Esophagus muscularis mucosa (tissue), 4 donors: ENCODE measurements around the gene MINK1. TPM values are rescaled to one million over a fixed set of nuclear protein-coding genes. Genes with fewer than 3 reads are reported as not detected.
"Not testable (repeated sequence)": the region's sequence is repeated elsewhere in the genome, so short reads cannot be mapped to it uniquely, and the experiment has no call there.

Experiments
- DNase-seq: peaks from one replicate; pipeline ENCODE4 v3.0.0-alpha.2; 2017; ENCODE audit errors: extremely low spot score
- H3K27ac ChIP-seq, 4 donors: fragments of 200-600 bp; sonication (generic); replicated peaks in 1 of 4; 1 replicate in 3 of 4; 2 replicates in 1 of 4; pipeline ENCODE4 v1.5.1; 2016 to 2019; ENCODE audit warnings: mild to moderate bottlenecking in 1 of 4
- H3K27me3 ChIP-seq, 4 donors: fragments of 200-600 bp; sonication (generic); one replicate each; pipeline versions ENCODE4 v1.5.1 to v1.6.0; 2016 to 2019
- H3K36me3 ChIP-seq, 4 donors: fragments of 200-600 bp; sonication (generic); one replicate each; pipeline ENCODE4 v1.5.1; 2016 to 2019
- H3K4me1 ChIP-seq, 4 donors: fragments of 200-600 bp; sonication (generic); one replicate each; pipeline ENCODE4 v1.5.1; 2016 to 2019
- H3K4me3 ChIP-seq, 4 donors: fragments of 200-600 bp; sonication (generic); 1 replicate in 2 of 4; 2 replicates in 2 of 4; pipeline ENCODE4 v1.5.1; 2016 to 2019; ENCODE audit warnings: mild to moderate bottlenecking in 4 of 4, moderate library complexity in 1 of 4
- H3K9me3 ChIP-seq, 4 donors: fragments of 200-600 bp; sonication (generic); 1 replicate in 3 of 4; 2 replicates in 1 of 4; pipeline ENCODE4 v1.5.1; 2016 to 2019
- CTCF ChIP-seq, 3 experiments: fragments of 200-600 bp in 2 of 3; fragments of 450-650 bp in 1 of 3; sonication (generic) in 2 of 3; IDR thresholded peaks; one replicate each; pipeline ENCODE4 v1.5.1; 2017 to 2019; ENCODE audit warnings: antibody characterized with exemption in 3 of 3, mild to moderate bottlenecking in 2 of 3, moderate library complexity in 1 of 3
- EP300 ChIP-seq: sonication (generic); formaldehyde crosslinking; IDR thresholded peaks from one replicate; pipeline ENCODE4 v1.6.1; 2017; ENCODE audit warnings: antibody characterized with exemption
- POLR2A ChIP-seq: fragments of 450-650 bp; IDR thresholded peaks from one replicate; pipeline ENCODE4 v1.6.1; 2017; ENCODE audit warnings: antibody characterized with exemption, moderate library complexity, mild to moderate bottlenecking, low read depth
- POLR2AphosphoS5 ChIP-seq, 2 donors: sonication (generic); formaldehyde crosslinking; IDR thresholded peaks; one replicate each; pipeline ENCODE4 v1.6.1; 2017; ENCODE audit warnings: antibody characterized with exemption in 2 of 2
- WGBS: methylation state at CpG from one replicate; pipeline ENCODE4 v1.1.5; 2018; 5-methylcytosine and 5-hydroxymethylcytosine counted together
- intact Hi-C: fragments of 100-400 bp; cut with DNase I; formaldehyde crosslinking; loops from one replicate; pipeline ENCODE4 v1.15.1; 2023
- total RNA-seq, 4 donors: library from RNA; depleted of rRNA; stranded (reverse); fragments of >200 nt; gene quantifications; one replicate each; pipeline versions ENCODE4 v1.1.0 to v1.2.1, GENCODE V29; 2016

MINK1 gene
- total RNA-seq, 4 donors from 2014 or later, result 28.8 to 55.2 (median 38.8) TPM

- H3K4me1 ChIP-seq, result no peaks in the 10 kb centered on the region
- WGBS, result 98% methylated on average over 13 of the region's 13 CpGs
- intact Hi-C loops, result no loop called here
- TF ChIP-seq CTCF (IDR thresholded peaks at IDR 0.05), result no peak
- no peak for TF ChIP-seq EP300
- no peak for TF ChIP-seq POLR2A
- TF ChIP-seq POLR2AphosphoS5 (IDR thresholded peaks at IDR 0.05), result no peak
- DNase-seq, result no peak
- H3K4me3 ChIP-seq, result no peak overlapping the region
- no peaks in the 10 kb centered on the region for H3K27me3 ChIP-seq
- H3K36me3 ChIP-seq, result peaks cover 16 to 77% (median 56%) of the 10 kb centered on the region in 4 donors
- no peak overlapping the region for H3K27ac ChIP-seq
- no peaks in the 10 kb centered on the region for H3K9me3 ChIP-seq
Observed at GRCh38 chr17:4816826-4817225, 16.3 kb upstream of the MINK1 start.

GRCh38 chr17:4818276-4818675 is 14.9 kb upstream of the MINK1 start:
- no peak for DNase-seq
- 83% methylated on average over 12 of the region's 12 CpGs for WGBS

GRCh38 chr17:4822835-4823234 is 10.3 kb upstream of the MINK1 start:
- DNase-seq, result no peak
- intact Hi-C loops, result no loop called here
- H3K9me3 ChIP-seq, result no peaks in the 10 kb centered on the region
- TF ChIP-seq POLR2AphosphoS5 (IDR thresholded peaks at IDR 0.05), result no peak
- no peak for TF ChIP-seq POLR2A
- no peaks in the 10 kb centered on the region for H3K4me1 ChIP-seq
- no peak overlapping the region for H3K4me3 ChIP-seq
- no peak overlapping the region for H3K27ac ChIP-seq
- no CpG with 5 or more reads among the region's 3 CpGs for WGBS
- H3K36me3 ChIP-seq, result peaks cover 0 to 60% (median 45%) of the 10 kb centered on the region in 4 donors
- H3K27me3 ChIP-seq, result no peaks in the 10 kb centered on the region

More at GRCh38 chr17:4818276-4818675, 14.9 kb upstream of the MINK1 start:
- Histone ChIP-seq H3K9me3 (no peaks in the 10 kb centered on the region), H3K36me3 (peaks cover 16 to 89% (median 69%) of the 10 kb centered on the region in 4 donors), H3K27me3 (no peaks in the 10 kb centered on the region), H3K27ac (no peak overlapping the region), H3K4me1 (no peaks in the 10 kb centered on the region), H3K4me3 (no peak overlapping the region)
- intact Hi-C loops, result no loop called here
- TF ChIP-seq CTCF (IDR thresholded peaks at IDR 0.05) (no peak), POLR2A (no peak), EP300 (no peak), POLR2AphosphoS5 (IDR thresholded peaks at IDR 0.05) (no peak)

- Histone ChIP-seq H3K27me3 (no peaks in the 10 kb centered on the region), H3K27ac (no peak overlapping the region), H3K4me3 (no peak overlapping the region), H3K36me3 (peaks cover 0 to 53% (median 41%) of the 10 kb centered on the region in 4 donors), H3K4me1 (no peaks in the 10 kb centered on the region), H3K9me3 (no peaks in the 10 kb centered on the region)
- intact Hi-C loops, result no loop called here
- 81% methylated on average over 12 of the region's 12 CpGs for WGBS
- TF ChIP-seq EP300 (no peak), CTCF (IDR thresholded peaks at IDR 0.05) (no peak), POLR2A (no peak), POLR2AphosphoS5 (IDR thresholded peaks at IDR 0.05) (no peak)
- DNase-seq, result no peak
Observed at GRCh38 chr17:4823373-4824089, 9.6 kb upstream of the MINK1 start.

- Histone ChIP-seq H3K4me3 (no peak overlapping the region), H3K27me3 (no peaks in the 10 kb centered on the region), H3K27ac (no peak overlapping the region), H3K9me3 (no peaks in the 10 kb centered on the region), H3K4me1 (peaks cover 0 to 2% (median 0%) of the 10 kb centered on the region in 4 donors), H3K36me3 (peaks cover 0 to 14% (median 13%) of the 10 kb centered on the region in 4 donors)
- DNase-seq, result no peak
- TF ChIP-seq POLR2AphosphoS5 (IDR thresholded peaks at IDR 0.05) (no peak), EP300 (no peak), CTCF (IDR thresholded peaks at IDR 0.05) (no peak), POLR2A (no peak)
- intact Hi-C loops, result no loop called here
- 76% methylated on average over 8 of the region's 8 CpGs for WGBS
Observed at GRCh38 chr17:4827399-4827798, 5.7 kb upstream of the MINK1 start.

- intact Hi-C loops, result loop anchor here (10.0 kb wide), 1 partner anchor 52 kb away; no protein-coding TSS in a partner anchor
Observed at GRCh38 chr17:4832829-4833177, 337 bp upstream of the MINK1 start.

More at GRCh38 chr17:4832829-4833177, 337 bp upstream of the MINK1 start:
- not testable (repeated sequence) for H3K27me3 ChIP-seq, DNase-seq, H3K9me3 ChIP-seq, H3K36me3 ChIP-seq
- Histone ChIP-seq H3K27ac (peak overlapping the region; percentile 89 to 97 (median 92)), H3K4me1 (peaks cover 29 to 43% (median 38%) of the 10 kb centered on the region in 4 donors), H3K4me3 (peak overlapping the region; percentile 72 to 99 (median 89))
- 0% methylated on average over 12 of the region's 17 CpGs for WGBS
